Stimulated activated CD4-positive, alpha-beta T cell treated with anti-CD3 and anti-CD28 coated beads, Interleukin-15, amount 100 ng/mL, for 1 hour (primary cell): ENCODE measurements around the gene TRIM10.
"Not testable (repeated sequence)": the region's sequence is repeated elsewhere in the genome, so short reads cannot be mapped to it uniquely, and the experiment has no call there.

Experiments used
- DNase-seq, 2 donors: peaks; one replicate each; pipeline ENCODE4 v3.0.0-alpha.2; 2020; ENCODE audit warnings: low read depth in 1 of 2, low spot score in 1 of 2

TRIM10 gene

DNA sequence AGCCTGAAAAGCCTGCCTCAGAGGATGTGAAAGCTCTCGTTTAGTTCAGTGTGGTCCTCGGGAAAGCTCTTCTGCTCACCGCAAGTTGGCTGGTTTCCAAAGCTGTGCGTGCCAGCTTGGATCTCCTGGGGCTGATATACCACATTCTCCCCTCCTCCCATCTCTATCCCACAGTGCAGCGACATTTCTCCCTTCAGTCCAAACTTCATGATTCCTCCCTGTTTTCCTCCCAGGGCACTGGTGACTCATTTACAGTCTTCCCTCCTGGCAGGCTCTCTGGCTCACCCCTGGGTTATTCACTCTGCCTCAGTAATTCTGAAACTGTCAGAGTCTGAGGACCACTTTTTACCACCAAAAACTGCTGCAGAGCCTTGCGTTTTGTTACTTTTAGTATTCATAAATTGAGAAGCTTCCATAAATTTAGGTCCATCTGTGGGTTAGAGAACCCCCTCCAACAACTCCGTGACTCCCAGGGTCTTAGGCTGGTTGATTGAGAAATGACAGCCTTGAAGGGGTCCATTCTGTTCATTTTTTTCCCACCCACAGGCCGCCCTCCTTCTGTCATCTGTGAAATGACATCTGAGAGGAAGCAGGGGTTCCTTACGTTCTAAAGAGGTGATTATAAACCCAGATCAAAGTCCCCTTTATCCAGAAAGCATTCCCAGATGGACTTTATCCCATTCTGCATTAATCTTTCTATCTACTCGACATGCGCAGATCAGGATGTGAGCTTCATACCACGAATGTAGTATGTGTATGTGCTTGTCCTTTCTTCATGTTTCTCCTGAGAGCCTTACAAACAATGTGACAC is 6.1 kb downstream of the TRIM10 start:
- no peak for DNase-seq

DNA sequence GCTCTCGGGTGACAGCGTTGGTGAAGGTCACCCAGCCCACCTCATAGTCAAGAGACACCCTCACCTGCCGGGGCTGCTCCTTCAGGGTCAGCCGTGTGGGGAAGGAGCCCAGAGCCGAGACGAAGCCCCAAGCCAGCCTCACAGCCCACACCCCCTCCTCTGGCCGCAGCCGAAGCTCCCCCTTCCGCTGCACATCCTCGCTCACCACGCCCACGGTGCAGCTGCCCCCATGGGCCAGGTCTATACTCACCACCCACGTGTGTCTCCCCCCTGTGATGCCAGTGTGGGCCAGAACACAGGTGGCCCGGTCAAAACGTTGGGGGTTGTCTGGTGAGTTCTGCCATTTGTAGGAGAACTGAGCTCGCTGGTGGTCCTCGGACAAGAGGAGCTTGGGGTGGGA is 7.0 kb downstream of the TRIM10 start:
- no peak for DNase-seq

DNA sequence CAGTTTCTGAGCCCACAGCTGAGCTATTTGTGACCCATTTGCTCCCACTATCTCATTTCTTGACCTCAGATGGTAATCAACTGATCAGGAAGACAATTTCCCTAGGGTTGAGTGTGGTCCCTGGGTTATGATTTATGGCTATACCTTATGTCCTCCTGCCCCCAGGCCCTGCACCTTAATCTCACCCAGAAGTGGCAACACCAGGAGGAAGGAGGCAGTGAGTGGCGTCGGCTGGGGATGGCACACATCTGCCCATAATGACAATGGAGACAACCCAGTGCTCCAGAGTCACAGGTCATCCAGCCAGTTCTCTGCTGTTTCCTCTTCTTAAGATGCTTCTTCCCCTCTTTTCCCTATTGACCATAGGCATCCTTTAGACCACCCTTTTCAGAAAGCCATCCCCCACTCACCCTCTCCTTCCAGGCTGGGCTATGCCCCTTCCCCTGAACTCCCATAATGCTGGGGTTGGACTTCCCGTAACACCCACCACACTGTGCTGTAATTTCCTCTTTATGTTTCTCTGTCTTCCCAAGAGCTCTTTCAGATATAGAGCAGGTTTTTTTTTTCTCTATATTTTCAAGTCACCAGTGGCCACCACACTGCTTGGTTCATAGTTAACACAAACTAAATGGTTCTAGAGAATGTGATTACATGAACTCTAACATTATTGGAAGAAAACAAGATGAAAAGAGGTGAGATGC is 8.0 kb downstream of the TRIM10 start:
- no peak for DNase-seq

- DNase-seq, result no peak
Measured at GRCh38 chr6:30152016-30152673, 8.9 kb downstream of the TRIM10 start.

DNA sequence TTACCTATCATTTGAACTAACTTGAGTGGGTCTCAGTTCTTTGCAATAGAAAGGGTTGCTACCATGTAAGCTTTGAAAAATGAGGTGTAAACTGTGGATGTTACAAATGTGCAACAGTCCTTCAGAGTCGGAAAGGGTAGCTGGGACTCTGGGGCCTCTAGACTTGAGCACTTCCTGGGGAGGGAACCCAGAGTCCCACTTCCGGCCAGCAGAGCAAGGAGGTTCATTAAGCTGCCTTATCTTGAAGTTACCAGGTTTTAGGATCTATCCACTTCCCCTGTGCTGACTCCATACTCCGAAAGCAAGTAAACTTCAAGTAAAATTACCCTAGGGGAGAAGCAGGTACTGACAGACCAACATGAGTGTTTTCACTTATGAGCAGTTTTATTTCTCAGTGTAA is 9.4 kb downstream of the TRIM10 start:
- no peak for DNase-seq

DNA sequence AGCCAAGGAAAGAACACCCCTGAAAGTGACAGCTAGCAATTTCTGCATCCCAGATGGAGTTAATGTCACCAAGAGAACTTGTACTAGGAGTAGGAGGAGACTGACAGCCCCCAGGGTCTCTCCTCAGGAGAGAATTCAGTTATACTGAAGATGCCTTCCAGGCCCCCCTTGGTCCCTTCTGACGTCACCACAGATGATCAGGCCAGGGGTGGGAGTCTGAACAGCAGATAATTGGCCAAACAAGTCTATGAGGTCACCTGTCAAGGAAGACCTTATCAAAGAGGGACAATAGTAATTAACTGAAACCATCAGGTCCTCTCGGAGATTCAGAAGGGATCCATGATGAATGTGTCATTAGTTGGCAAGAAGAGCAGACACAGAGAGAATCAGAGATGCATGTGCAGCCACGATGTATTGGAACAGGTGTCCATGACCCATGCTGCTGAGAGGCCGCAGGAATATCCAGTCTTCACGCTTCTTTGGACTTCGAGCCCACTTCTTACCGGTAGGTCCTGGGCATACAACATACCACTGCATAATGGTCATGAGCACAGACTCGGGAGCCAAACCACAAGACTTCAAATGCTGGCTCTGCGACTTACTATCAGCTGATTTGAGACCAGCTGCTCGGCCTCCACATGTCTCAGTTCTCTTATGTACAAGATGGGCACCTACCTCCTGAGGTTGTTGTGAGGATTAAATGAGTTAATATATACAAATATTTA is 10.2 kb downstream of the TRIM10 start:
- DNase-seq, result no peak

DNA sequence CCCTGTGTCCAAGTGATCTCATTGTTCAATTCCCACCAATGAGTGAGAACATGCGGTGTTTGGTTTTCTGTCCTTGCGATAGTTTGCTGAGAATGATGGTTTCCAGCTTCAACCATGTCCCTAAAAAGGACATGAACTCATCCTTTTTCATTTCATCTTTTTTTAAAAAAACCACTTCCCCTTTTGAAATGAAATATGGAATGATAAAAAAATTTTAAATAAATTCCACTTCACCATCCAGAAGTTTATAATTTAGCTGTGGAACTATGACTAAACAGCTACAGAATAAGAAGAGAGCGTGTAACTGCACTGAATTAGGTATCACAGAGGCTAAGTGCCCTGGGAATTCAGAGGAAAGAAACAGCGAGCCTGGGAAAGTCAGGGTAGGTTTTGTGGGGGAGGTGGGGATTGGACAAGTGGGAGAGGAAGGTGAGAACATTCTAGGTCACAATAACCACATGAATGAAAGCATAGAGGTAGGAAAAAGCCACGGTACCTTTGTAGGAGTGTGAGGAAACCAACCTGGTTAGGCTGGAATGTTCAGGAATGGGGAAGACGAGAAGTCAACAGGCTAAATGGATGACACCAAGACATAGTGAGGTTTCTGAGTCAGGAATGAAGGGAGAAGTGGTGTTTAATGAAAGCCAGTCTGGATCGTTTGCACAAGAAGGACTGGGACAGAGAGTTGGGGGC is 11.0 kb downstream of the TRIM10 start:
- DNase-seq, result no peak

- no peak for DNase-seq
Measured at GRCh38 chr6:30149234-30149633, 11.8 kb downstream of the TRIM10 start.

DNA sequence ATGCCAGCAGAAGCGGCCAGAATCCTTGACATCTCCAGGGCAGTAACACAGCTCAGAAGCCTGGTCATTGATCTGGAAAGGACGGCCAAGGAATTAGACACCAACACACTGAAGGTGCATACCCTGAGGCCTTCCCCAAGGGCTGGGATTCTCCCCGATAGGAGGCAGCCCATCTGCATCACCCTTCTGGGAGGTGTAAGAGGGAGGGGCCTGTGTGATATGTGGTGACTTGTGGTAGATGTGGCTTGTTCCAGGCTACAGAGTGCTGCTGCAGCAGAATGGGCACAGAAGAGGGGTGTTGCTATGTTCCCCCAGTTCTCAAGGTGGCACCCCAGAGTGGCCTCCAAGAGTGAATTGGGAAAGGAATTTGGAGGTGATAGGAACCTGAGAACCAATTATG is 13.9 kb downstream of the TRIM10 start:
- DNase-seq, result no peak

DNA sequence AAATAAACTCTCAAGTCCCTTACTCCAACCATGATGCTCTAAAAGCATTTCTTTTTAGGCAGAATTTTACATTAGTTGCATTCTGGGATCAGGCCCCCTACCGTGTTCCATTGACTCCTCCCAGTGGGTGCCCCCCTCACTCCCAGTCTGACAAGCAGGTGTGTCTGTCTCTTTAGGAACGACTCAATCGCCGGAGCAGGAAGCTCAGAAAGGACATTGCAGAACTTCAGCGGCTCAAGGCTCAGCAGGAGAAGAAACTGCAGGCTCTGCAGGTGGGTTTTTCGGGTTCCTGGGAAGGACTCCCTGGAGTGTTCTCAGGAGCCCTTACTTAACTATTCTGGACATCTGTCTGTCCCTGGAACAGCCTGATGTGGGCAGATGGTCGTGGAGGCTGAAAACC is 15.2 kb downstream of the TRIM10 start:
- no peak for DNase-seq

DNA sequence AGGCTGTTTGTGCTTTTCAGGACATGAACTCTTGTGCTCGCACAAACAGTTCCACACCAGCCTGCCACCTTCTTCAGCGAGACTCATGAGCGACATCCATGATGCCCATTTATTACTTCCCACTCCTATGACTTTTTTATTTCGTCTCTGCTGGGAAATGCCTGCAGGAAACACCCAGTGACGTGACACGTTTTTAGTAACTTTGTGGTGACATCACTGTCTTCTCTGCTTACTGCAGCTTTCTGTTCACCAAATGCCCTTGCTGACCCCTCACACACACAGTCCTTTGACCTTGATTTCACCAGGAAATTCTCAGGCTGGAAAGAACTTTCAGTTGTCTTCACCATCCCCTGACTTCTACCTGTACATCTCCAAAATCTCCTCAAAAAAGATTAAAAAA is 16.2 kb downstream of the TRIM10 start:
- DNase-seq, result no peak

DNA sequence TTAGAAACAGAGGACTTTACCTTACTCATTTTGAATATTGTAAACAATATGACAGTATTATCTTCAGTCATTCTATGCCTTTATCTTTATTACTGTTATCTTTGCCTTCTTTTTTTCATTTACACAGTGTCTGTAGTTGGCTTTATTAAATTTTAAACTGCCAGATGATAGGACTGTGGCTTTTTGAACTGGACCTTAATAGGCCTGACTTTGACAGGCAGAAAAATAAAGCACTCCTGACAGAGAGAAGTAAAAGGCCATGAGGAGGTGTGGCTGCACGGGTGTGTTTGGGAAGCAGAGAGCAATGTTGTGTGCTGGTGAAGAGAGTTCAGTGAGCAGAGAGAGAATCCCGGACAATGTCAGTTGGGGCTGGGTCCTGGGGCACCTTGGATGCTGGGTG is 17.2 kb downstream of the TRIM10 start:
- DNase-seq, result no peak

DNA sequence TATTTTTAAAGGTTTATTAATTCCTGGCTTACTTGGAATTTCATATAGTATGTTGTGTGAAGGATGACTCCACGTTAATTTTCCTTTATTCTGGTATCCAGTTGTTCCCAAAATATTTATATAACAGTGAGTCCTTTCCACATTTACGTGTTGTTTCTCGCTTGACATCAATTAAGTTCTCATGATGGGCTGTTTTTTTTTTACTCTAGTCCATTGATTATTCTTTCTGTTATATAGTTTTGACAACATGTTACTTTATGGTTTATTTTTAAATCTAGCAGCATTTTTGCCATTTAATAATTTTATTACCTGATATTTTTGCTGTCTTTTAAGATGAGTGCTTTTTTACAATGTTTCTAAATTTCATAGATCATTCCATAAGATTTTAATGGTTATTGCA is 18.3 kb downstream of the TRIM10 start:
- no peak for DNase-seq

- not testable (repeated sequence) for DNase-seq
Measured at GRCh38 chr6:30140240-30140639, 20.8 kb downstream of the TRIM10 start.

- DNase-seq, result no peak
Measured at GRCh38 chr6:30136570-30137286, 24.3 kb downstream of the TRIM10 start.

DNA sequence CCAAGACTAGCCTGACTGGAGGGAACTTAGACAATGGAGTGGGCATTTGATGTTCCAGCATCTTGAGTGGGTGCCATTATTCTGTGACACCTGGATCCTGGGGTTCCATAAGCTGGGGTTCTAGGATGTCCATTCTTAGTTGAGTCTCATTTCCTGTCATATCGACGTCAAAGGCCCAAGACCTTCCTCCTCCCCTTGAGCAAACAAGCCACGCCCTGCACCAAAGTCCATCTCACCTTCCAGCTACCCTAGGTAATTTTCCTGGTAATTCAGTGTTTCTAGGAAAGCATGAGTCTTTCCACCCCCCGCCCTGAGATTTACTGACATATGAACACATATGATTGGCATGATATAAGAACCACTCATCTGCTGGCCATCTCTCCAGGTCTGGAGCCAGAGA is 25.3 kb downstream of the TRIM10 start, which contains the start of gene TRIM40:
Gene TRIM40 (plus strand): TSS at position 384 of the 400 bp plus-strand sequence. CDS start 897 bp downstream, outside the sequence.
- DNase-seq, result no peak

GRCh38 chr6:30135147-30135546 is 25.9 kb downstream of the TRIM10 start:
- DNase-seq, result no peak

DNA sequence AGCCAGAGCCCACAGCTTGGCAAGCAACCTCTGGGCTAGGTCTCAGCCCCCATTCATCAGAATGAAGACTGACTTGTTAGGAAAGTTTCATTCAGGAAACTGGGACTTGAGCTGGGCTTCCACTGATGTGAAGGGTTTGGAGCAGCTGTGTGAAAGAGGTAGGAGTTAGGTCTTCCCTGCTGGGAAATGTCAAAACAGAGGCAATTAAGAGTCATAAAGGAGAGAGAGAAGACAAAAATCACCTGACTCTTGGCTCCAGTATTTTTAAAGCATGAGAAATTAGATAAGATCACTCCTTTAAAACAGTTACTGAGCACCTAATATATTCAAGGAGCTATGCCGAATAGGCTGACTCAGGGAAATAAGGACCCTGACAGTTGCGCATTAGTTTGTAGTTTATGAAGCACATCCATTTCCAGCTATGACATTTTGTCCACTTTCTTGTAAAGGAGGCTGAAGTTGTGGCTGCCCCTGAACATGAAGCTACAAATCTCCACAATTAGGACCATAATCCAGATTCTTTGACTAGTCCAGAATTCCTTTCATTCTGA is 29.0 kb downstream of the TRIM10 start:
- no peak for DNase-seq

DNA sequence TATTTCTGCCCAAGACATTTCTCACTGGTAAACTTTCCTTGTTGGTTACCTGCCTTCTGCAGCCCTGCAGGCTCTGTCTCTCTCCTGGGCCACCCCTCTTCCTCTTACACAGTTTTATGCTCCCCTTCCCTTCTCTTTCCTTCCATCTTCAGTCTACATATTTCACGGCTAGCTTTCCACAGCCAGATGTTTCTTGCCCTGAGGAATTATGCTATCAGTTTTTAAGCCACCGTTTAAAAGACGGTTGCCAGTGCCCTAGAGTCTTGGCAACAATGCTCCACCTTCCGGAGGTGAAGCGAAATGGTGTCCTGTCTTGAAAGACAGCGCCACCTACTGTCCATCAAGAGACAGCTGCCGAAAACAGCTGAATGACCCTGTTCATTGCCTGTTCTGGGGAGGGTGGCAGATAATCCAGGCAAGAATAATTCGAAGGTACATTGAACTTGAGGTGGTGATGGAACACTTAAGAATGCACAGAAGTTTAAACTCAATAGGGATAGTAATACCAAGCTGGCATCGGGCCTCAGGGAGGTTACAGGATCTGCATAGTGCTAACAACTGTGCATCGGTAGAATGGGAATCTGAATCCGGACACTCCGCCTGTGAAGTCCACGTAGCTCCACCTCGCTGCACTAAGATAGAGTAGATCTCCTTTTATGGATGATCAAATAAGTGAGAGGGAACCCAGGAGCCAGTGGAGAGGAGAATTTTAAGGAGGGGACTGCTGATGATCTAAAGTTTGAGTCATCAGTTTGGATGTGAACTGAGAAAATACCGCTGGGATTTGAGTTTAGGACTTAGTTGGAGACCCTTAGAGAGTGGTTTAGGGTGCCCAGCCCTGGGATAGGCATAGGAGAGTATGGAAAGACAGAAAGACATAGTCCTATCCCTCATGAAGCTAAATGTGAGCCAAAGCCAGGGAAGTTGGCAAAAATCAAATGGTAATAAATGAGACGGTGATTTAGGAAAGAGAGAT is 29.8 kb downstream of the TRIM10 start:
- peak; percentile 16 to 26 for DNase-seq
